ENCODE data around the gene ATP9B. TPM values are rescaled to one million over a fixed set of nuclear protein-coding genes. Genes with fewer than 3 reads are reported as not detected.

The ATP9B gene
- total and polyA plus RNA-seq, 4 donors: 12.6 to 77.0 (median 29.9) TPM

DNA sequence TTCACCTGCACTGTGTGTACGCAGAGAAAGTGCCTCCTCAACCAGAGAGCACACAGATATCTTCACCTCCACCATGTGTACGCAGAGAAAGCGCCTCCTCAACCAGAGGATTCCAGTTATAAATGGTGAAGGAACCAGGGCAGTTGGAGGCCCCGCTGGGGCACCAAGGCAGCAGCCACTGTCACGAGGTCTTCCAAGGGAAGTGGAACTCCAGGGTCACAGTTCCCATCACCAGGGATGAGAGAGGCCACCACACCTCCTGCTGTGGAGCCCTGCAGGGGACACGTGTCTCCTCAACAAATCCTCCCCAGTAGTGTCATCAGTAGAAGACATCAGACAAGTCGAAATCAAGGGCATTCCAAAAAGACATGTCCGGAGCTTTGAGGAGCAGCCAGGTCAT lies 298.3 kb downstream of the ATP9B start:
- Histone ChIP-seq H3K4me1 (ENCODE audit: control insufficient read depth in 5 of 5, insufficient read depth in 5 of 5, low read length in 5 of 5) (peaks cover 0 to 19% (median 3%) of the 10 kb centered on the region in 5 donors), H3K9me3 (ENCODE audit: control insufficient read depth in 4 of 4, insufficient read depth in 3 of 4, low read length in 3 of 4) (no peaks in the 10 kb centered on the region), H3K36me3 (ENCODE audit: control insufficient read depth in 4 of 4, insufficient read depth in 4 of 4, low read length in 4 of 4) (peaks cover 0 to 16% (median 11%) of the 10 kb centered on the region in 4 donors), H3K9ac (ENCODE audit: insufficient read depth in 1 of 2, low read length in 2 of 2) (no peak overlapping the region), H3K4me3 (no peak overlapping the region), H3K27ac (ENCODE audit: low read depth in 1 of 2, low read length in 1 of 2) (no peak overlapping the region), H3K27me3 (ENCODE audit: control insufficient read depth in 3 of 3, insufficient read depth in 3 of 3, low read length in 2 of 3) (no peaks in the 10 kb centered on the region)
- DNase-seq: no peak
- TF ChIP-seq CTCF (IDR thresholded peaks at IDR 0.05; ENCODE audit: control extremely low read depth, extremely low read depth): no peak
- 85 to 95% methylated on average over 8 of the region's 8 CpGs for WGBS, 2 donors
- no peak for ATAC-seq (ENCODE audit: insufficient read depth, low FRiP score)

DNA sequence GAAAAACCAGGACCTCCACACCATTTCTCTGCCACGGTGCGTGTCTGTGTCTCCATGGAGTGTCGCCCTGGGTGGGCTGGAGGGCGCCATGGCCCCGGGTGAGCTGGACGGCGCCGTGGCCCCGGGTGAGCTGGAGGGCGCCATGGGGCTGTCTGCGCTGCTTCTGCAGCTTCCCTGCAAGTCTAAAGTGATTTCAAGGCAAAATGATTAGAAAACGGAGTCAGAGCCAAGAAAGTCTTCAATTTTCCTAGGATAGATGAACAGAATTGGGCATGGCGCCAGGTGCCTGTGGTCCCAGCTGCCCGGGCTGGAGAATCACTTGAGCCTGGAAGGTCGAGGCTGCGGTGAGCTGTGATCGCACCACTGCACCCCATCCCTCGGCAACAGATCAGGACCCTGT lies 298.8 kb downstream of the ATP9B start:
- Histone ChIP-seq H3K36me3 (ENCODE audit: control insufficient read depth in 4 of 4, insufficient read depth in 4 of 4, low read length in 4 of 4) (peaks cover 0 to 14% (median 9%) of the 10 kb centered on the region in 4 donors), H3K9me3 (ENCODE audit: control insufficient read depth in 4 of 4, insufficient read depth in 3 of 4, low read length in 3 of 4) (no peaks in the 10 kb centered on the region), H3K4me3 (no peak overlapping the region), H3K27ac (ENCODE audit: low read depth in 1 of 2, low read length in 1 of 2) (no peak overlapping the region), H3K4me1 (ENCODE audit: control insufficient read depth in 5 of 5, insufficient read depth in 5 of 5, low read length in 5 of 5) (peaks cover 0 to 19% (median 3%) of the 10 kb centered on the region in 5 donors), H3K27me3 (ENCODE audit: control insufficient read depth in 3 of 3, insufficient read depth in 3 of 3, low read length in 2 of 3) (no peaks in the 10 kb centered on the region), H3K9ac (ENCODE audit: insufficient read depth in 1 of 2, low read length in 2 of 2) (no peak overlapping the region)
- 82 to 84% methylated on average over 18 of the region's 18 CpGs for WGBS, 2 donors
- peak; percentile 66 to 81 (median 77) for DNase-seq
- ATAC-seq (ENCODE audit: insufficient read depth, low FRiP score): no peak
- no peak for TF ChIP-seq CTCF (IDR thresholded peaks at IDR 0.05; ENCODE audit: control extremely low read depth, extremely low read depth)

GRCh38 chr18:79368681-79369080 lies 299.5 kb downstream of the ATP9B start:
- Histone ChIP-seq H3K9me3 (ENCODE audit: control insufficient read depth in 4 of 4, insufficient read depth in 3 of 4, low read length in 3 of 4) (no peaks in the 10 kb centered on the region), H3K4me1 (ENCODE audit: control insufficient read depth in 5 of 5, insufficient read depth in 5 of 5, low read length in 5 of 5) (peaks cover 0 to 19% (median 3%) of the 10 kb centered on the region in 5 donors), H3K4me3 (no peak overlapping the region), H3K9ac (ENCODE audit: insufficient read depth in 1 of 2, low read length in 2 of 2) (no peak overlapping the region), H3K27ac (ENCODE audit: low read depth in 1 of 2, low read length in 1 of 2) (no peak overlapping the region), H3K27me3 (ENCODE audit: control insufficient read depth in 3 of 3, insufficient read depth in 3 of 3, low read length in 2 of 3) (no peaks in the 10 kb centered on the region), H3K36me3 (ENCODE audit: control insufficient read depth in 4 of 4, insufficient read depth in 4 of 4, low read length in 4 of 4) (peaks cover 0 to 8% (median 5%) of the 10 kb centered on the region in 4 donors)
- ATAC-seq (ENCODE audit: insufficient read depth, low FRiP score): no peak
- 22 to 36% methylated on average over 15 of the region's 15 CpGs for WGBS, 2 donors
- no peak for TF ChIP-seq CTCF (IDR thresholded peaks at IDR 0.05; ENCODE audit: control extremely low read depth, extremely low read depth)
- DNase-seq: no peak

DNA sequence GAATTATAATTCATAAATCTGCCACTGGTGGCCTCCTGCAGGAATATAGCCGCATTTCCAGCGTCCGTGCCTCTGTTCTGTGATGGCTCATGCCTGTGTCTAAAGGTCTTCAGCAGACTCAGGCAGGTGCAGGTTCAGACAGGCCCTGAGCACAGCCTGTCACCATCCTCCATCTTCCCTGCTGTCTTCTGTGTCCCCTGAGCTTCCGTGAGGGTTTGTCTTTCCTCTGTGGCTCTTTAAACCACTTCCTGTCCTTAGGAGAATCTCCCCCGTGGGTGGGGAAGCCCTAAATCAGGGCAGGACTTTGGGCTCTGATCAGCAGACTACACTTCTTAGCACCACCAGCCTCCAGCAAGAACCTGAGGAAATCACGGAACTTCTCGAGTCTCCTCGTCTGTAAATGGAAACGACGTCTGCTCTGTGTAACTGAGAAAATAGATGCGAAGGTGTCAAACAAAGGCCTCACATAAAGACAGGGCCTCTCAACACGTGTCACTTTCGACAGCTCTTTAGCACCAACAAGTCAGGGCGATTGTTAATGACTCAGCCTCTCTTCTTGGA lies 302.4 kb downstream of the ATP9B start:
- 73 to 82% methylated on average over 14 of the region's 14 CpGs for WGBS, 2 donors
- H3K9ac ChIP-seq (ENCODE audit: insufficient read depth in 1 of 2, low read length in 2 of 2): no peak overlapping the region
- ATAC-seq (ENCODE audit: insufficient read depth, low FRiP score) (no peak), DNase-seq (no peak)
- peaks cover 0 to 9% (median 0%) of the 10 kb centered on the region in 5 donors for H3K4me1 ChIP-seq (ENCODE audit: control insufficient read depth in 5 of 5, insufficient read depth in 5 of 5, low read length in 5 of 5)
- H3K9me3 ChIP-seq (ENCODE audit: control insufficient read depth in 4 of 4, insufficient read depth in 3 of 4, low read length in 3 of 4): no peaks in the 10 kb centered on the region
- no peak for TF ChIP-seq CTCF (IDR thresholded peaks at IDR 0.05; ENCODE audit: control extremely low read depth, extremely low read depth)
- no peak overlapping the region for H3K4me3 ChIP-seq
- H3K27me3 ChIP-seq (ENCODE audit: control insufficient read depth in 3 of 3, insufficient read depth in 3 of 3, low read length in 2 of 3): no peaks in the 10 kb centered on the region
- no peak overlapping the region for H3K27ac ChIP-seq (ENCODE audit: low read depth in 1 of 2, low read length in 1 of 2)
- H3K36me3 ChIP-seq (ENCODE audit: control insufficient read depth in 4 of 4, insufficient read depth in 4 of 4, low read length in 4 of 4): peaks cover 0 to 11% (median 7%) of the 10 kb centered on the region in 4 donors

Data from lung (tissue), 12 donors.